Urinary bladder (tissue), 4 donors: ENCODE results near the gene NRARP. TPM values are rescaled to one million over a fixed set of nuclear protein-coding genes. Genes with fewer than 3 reads are reported as not detected.
A peak's percentile ranks its signal among the peaks of the same experiment; 100 is the strongest.

Experiments used
- DNase-seq: peaks from one replicate; pipeline ENCODE4 v3.0.0-alpha.2; 2015; ENCODE audit errors: extremely low spot score
- H3K27ac ChIP-seq: one replicate; pipeline ENCODE4 v1.5.1; 2013; ENCODE audit warnings: low read depth, mild to moderate bottlenecking, moderate library complexity
- H3K36me3 ChIP-seq: one replicate; pipeline ENCODE4 v1.6.1; 2013; ENCODE audit warnings: mild to moderate bottlenecking, moderate library complexity; ENCODE audit not compliant: insufficient read depth
- H3K4me1 ChIP-seq: one replicate; pipeline ENCODE4 v1.6.1; 2013; ENCODE audit warnings: mild to moderate bottlenecking, moderate library complexity; ENCODE audit not compliant: insufficient read depth
- H3K4me3 ChIP-seq: one replicate; pipeline ENCODE4 v1.5.1; 2013; ENCODE audit warnings: low read depth, low read length
- WGBS: extraction: QIAGEN DNeasy Blood & Tissue Kit; methylation state at CpG from one replicate; pipeline ENCODE4 v1.1.7; 2013; 5-methylcytosine and 5-hydroxymethylcytosine counted together
- polyA plus RNA-seq: library from polyadenylated mRNA; stranded (reverse); fragments of 200-250 nt; gene quantifications from one replicate; pipeline ENCODE4 v1.2.3, GENCODE V29; 2013
- total RNA-seq: library from RNA; depleted of rRNA; stranded (reverse); fragments of >200 nt; gene quantifications from one replicate; pipeline ENCODE4 v1.2.3, GENCODE V29; 2014
- donor health status: healthy with polysubstance abuse.
- donor health status: healthy.

Gene NRARP
- total and polyA plus RNA-seq, 2 donors: 6.3 to 6.5 TPM

- peaks cover 7% of the 10 kb centered on the region for H3K4me1 ChIP-seq
Measured at GRCh38 chr9:137276473-137277328, 25.4 kb downstream of the NRARP start.

GRCh38 chr9:137275588-137276472 lies 26.2 kb downstream of the NRARP start:
- no peak overlapping the region for H3K27ac ChIP-seq

More at GRCh38 chr9:137276473-137277328, 25.4 kb downstream of the NRARP start:
- H3K4me3 ChIP-seq: peak overlapping the region; percentile 41
- H3K27ac ChIP-seq: peak overlapping the region; percentile 67
- no peaks in the 10 kb centered on the region for H3K36me3 ChIP-seq
- 35% methylated on average over 30 of the region's 30 CpGs for WGBS
- DNase-seq: no peak

GRCh38 chr9:137275203-137275587 lies 26.9 kb downstream of the NRARP start:
- Histone ChIP-seq H3K27ac (no peak overlapping the region), H3K4me1 (peaks cover 7% of the 10 kb centered on the region), H3K36me3 (no peaks in the 10 kb centered on the region), H3K4me3 (no peak overlapping the region)
- 85% methylated on average over 10 of the region's 10 CpGs for WGBS
- DNase-seq: no peak

More at GRCh38 chr9:137275588-137276472, 26.2 kb downstream of the NRARP start:
- no peak for DNase-seq
- Histone ChIP-seq H3K4me3 (no peak overlapping the region), H3K4me1 (peaks cover 7% of the 10 kb centered on the region), H3K36me3 (no peaks in the 10 kb centered on the region)
- 82% methylated on average over 24 of the region's 24 CpGs for WGBS

- no peaks in the 10 kb centered on the region for H3K36me3 ChIP-seq
- 79% methylated on average over 15 of the region's 15 CpGs for WGBS
Measured at GRCh38 chr9:137273611-137274320, 28.3 kb downstream of the NRARP start.

GRCh38 chr9:137273095-137273490 lies 29.0 kb downstream of the NRARP start:
- WGBS: 84% methylated on average over 13 of the region's 13 CpGs

More at GRCh38 chr9:137273611-137274320, 28.3 kb downstream of the NRARP start:
- no peak for DNase-seq
- Histone ChIP-seq H3K27ac (no peak overlapping the region), H3K4me1 (peaks cover 7% of the 10 kb centered on the region), H3K4me3 (no peak overlapping the region)

GRCh38 chr9:137272241-137273094 lies 29.6 kb downstream of the NRARP start:
- no peak for DNase-seq
- Histone ChIP-seq H3K4me3 (no peak overlapping the region), H3K36me3 (no peaks in the 10 kb centered on the region), H3K27ac (no peak overlapping the region), H3K4me1 (peaks cover 4% of the 10 kb centered on the region)
- WGBS: 90% methylated on average over 39 of the region's 39 CpGs

More at GRCh38 chr9:137273095-137273490, 29.0 kb downstream of the NRARP start:
- Histone ChIP-seq H3K27ac (no peak overlapping the region), H3K4me1 (peaks cover 4% of the 10 kb centered on the region), H3K4me3 (no peak overlapping the region), H3K36me3 (no peaks in the 10 kb centered on the region)
- DNase-seq: no peak

GRCh38 chr9:137271696-137272076 lies 30.4 kb downstream of the NRARP start:
- no peaks in the 10 kb centered on the region for H3K36me3 ChIP-seq

GRCh38 chr9:137270929-137271695 lies 31.0 kb downstream of the NRARP start:
- no peaks in the 10 kb centered on the region for H3K4me1 ChIP-seq

More at GRCh38 chr9:137271696-137272076, 30.4 kb downstream of the NRARP start:
- no peak for DNase-seq
- H3K4me3 ChIP-seq: no peak overlapping the region
- 46% methylated on average over 3 of the region's 3 CpGs for WGBS
- peaks cover 2% of the 10 kb centered on the region for H3K4me1 ChIP-seq
- no peak overlapping the region for H3K27ac ChIP-seq

GRCh38 chr9:137269231-137269772 lies 32.8 kb downstream of the NRARP start:
- no peak for DNase-seq
- Histone ChIP-seq H3K4me1 (no peaks in the 10 kb centered on the region), H3K27ac (no peak overlapping the region), H3K36me3 (no peaks in the 10 kb centered on the region), H3K4me3 (no peak overlapping the region)
- WGBS: 41% methylated on average over 17 of the region's 17 CpGs

More at GRCh38 chr9:137270929-137271695, 31.0 kb downstream of the NRARP start:
- Histone ChIP-seq H3K27ac (no peak overlapping the region), H3K36me3 (no peaks in the 10 kb centered on the region), H3K4me3 (no peak overlapping the region)
- DNase-seq: no peak
- WGBS: 87% methylated on average over 32 of the region's 32 CpGs

- Histone ChIP-seq H3K27ac (peak overlapping the region; percentile 25), H3K4me3 (no peak overlapping the region), H3K4me1 (no peaks in the 10 kb centered on the region), H3K36me3 (peaks cover 3% of the 10 kb centered on the region)
- WGBS: 79% methylated on average over 19 of the region's 19 CpGs
- no peak for DNase-seq
Measured at GRCh38 chr9:137268538-137269201, 33.4 kb downstream of the NRARP start.

- no peak overlapping the region for H3K27ac ChIP-seq
- H3K36me3 ChIP-seq: peaks cover 3% of the 10 kb centered on the region
- no peaks in the 10 kb centered on the region for H3K4me1 ChIP-seq
- no peak overlapping the region for H3K4me3 ChIP-seq
- 88% methylated on average over 6 of the region's 6 CpGs for WGBS
- no peak for DNase-seq
Measured at GRCh38 chr9:137267933-137268355, 34.1 kb downstream of the NRARP start.
